ENCODE measurements around the gene DOCK10. TPM values are rescaled to one million over a fixed set of nuclear protein-coding genes. Genes with fewer than 3 reads are reported as not detected.

Gene DOCK10
- total and polyA plus RNA-seq, 2 donors (not counting 3 experiments of a cell fraction or from before 2014, with no cell fraction given): 5.8 to 23.0 TPM

DNA sequence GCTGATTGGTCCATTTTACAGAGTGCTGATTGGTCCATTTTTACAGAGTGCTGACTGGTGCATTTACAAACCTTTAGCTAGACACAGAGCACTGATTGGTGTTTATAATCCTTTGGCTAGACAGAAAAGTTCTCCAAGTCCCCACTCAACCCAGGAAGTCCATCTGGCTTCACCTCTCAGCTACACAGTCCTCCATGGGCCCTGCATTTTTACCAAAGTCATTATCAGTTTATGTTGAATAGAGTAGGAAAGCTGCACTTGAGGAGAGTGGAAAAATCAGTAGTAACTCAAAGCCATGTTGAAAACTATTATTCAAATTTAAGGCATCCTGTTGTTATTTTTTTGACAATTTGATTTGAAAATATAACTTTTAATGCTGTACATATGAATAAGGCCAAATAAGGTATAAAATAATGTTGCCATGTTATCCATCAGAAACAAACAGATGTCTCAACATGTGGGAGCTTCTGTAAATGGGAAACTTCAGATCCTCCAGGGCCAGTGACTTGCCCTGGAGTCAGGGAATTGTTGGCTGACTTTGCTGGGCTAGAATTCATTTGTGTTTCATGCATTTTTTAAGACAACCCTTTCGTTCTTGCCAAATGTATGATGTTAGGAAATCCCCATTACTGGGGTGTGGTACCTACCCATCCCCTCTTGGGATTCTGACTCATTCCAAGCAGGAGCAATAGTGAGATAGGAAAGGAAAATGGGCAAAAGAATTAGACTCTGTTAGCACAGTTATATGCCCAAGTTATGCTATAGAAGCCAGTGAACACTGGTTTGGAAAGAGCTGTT lies 288.3 kb downstream of the DOCK10 start:
- no peak overlapping the region for H2AFZ ChIP-seq (ENCODE audit: low read depth, low read length)
- no peaks in the 10 kb centered on the region for H3K36me3 ChIP-seq (ENCODE audit: control insufficient read depth in 2 of 2, extremely low read depth in 1 of 2, insufficient read depth in 2 of 2, low read length in 2 of 2)
- H3K79me2 ChIP-seq (ENCODE audit: control insufficient read depth, insufficient read depth, low read length): no peaks in the 10 kb centered on the region
- ChIA-PET CTCF (no interaction called here), POLR2A (no interaction called here)
- dilution Hi-C loops (cut with MboI; ENCODE audit: extremely low pct_ligation_motif_present, low sequenced_read_pairs) (no loop called here), intact Hi-C loops (cut with micrococcal nuclease) (no loop called here)
- DNase-seq (ENCODE audit: low read depth, low spot score) (no peak), FAIRE-seq (no peak)
- H4K20me1 ChIP-seq (replicated peaks; ENCODE audit: control insufficient read depth, extremely low read depth, insufficient read depth, low read length): no peaks in the 10 kb centered on the region
- H3K9me1 ChIP-seq (replicated peaks; ENCODE audit: control insufficient read depth, extremely low read depth, insufficient read depth, low read length): no peaks in the 10 kb centered on the region
- H3K9me3 ChIP-seq (replicated peaks; ENCODE audit: control insufficient read depth, insufficient read depth, low read length): no peaks in the 10 kb centered on the region
- no peaks in the 10 kb centered on the region for H3K4me1 ChIP-seq (ENCODE audit: control insufficient read depth, extremely low read depth, insufficient read depth, low read length)
- no peak overlapping the region for H3K9ac ChIP-seq (replicated peaks; ENCODE audit: extremely low read depth, insufficient read depth, low read length)
- TF ChIP-seq, protein P1, sequence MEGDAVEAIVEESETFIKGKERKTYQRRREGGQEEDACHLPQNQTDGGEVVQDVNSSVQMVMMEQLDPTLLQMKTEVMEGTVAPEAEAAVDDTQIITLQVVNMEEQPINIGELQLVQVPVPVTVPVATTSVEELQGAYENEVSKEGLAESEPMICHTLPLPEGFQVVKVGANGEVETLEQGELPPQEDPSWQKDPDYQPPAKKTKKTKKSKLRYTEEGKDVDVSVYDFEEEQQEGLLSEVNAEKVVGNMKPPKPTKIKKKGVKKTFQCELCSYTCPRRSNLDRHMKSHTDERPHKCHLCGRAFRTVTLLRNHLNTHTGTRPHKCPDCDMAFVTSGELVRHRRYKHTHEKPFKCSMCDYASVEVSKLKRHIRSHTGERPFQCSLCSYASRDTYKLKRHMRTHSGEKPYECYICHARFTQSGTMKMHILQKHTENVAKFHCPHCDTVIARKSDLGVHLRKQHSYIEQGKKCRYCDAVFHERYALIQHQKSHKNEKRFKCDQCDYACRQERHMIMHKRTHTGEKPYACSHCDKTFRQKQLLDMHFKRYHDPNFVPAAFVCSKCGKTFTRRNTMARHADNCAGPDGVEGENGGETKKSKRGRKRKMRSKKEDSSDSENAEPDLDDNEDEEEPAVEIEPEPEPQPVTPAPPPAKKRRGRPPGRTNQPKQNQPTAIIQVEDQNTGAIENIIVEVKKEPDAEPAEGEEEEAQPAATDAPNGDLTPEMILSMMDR (IDR thresholded peaks at IDR 0.05; ENCODE audit: extremely low read depth in 1 of 2, insufficient read depth in 1 of 2, low read depth in 1 of 2, low read length in 2 of 2): no peak
- no peak for TF ChIP-seq EZH2 (IDR thresholded peaks at IDR 0.05; ENCODE audit: borderline replicate concordance, low read depth, low read length, severe bottlenecking)
- TF ChIP-seq, protein P2, sequence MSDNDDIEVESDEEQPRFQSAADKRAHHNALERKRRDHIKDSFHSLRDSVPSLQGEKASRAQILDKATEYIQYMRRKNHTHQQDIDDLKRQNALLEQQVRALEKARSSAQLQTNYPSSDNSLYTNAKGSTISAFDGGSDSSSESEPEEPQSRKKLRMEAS (IDR thresholded peaks at IDR 0.05; ENCODE audit: insufficient read depth, insufficient read length): no peak
- TF ChIP-seq MYC (IDR thresholded peaks at IDR 0.05; ENCODE audit: low read depth, low read length): no peak
- no peak for TF ChIP-seq POLR2AphosphoS5 (IDR thresholded peaks at IDR 0.05; ENCODE audit: insufficient read depth, low read depth, low read length)
- TF ChIP-seq POLR2A (IDR thresholded peaks at IDR 0.05; ENCODE audit: low read depth, low read length): no peak
- no peak for TF ChIP-seq JUN (IDR thresholded peaks at IDR 0.05; ENCODE audit: borderline replicate concordance, insufficient read depth, insufficient read length, low read depth)
- TF ChIP-seq FOS (IDR thresholded peaks at IDR 0.05; ENCODE audit: borderline replicate concordance, insufficient read depth, low read length): no peak
- no peak for TF ChIP-seq GATA2 (IDR thresholded peaks at IDR 0.05; ENCODE audit: insufficient read depth, insufficient read length, low read depth, low read length)
- no TSS peak for BruUV-seq (replicated peaks)
- H3K27me3 ChIP-seq (ENCODE audit: control insufficient read depth in 2 of 2, insufficient read depth in 2 of 2, low read length in 2 of 2): no peaks in the 10 kb centered on the region
- no peak overlapping the region for H3K27ac ChIP-seq (ENCODE audit: insufficient read depth, low read depth, low read length)
- H3K4me3 ChIP-seq (replicated peaks in 1 of 3; ENCODE audit: insufficient read depth in 1 of 3, low read depth in 1 of 3, low read length in 3 of 3): no peak overlapping the region
- H3K4me2 ChIP-seq (ENCODE audit: insufficient read depth, low read length): no peak overlapping the region
